GM12878 (cell line): ENCODE data around the gene PDZK1.

Experiments
- CHD4 ChIP-seq: fragments of 200-600 bp; sonication (generic); IDR thresholded peaks from 2 replicates; pipeline ENCODE4 v1.6.1; 2016; ENCODE audit warnings: mild to moderate bottlenecking
- CTCF ChIP-seq, 3 experiments: IDR thresholded peaks in 2 of 3; conservative IDR thresholded peaks in 1 of 3; 2 replicates each; pipeline ENCODE4 v1.5.1; 2011; ENCODE audit warnings: low read depth in 3 of 3, low read length in 3 of 3, mild to moderate bottlenecking in 3 of 3, control low read depth in 2 of 3, moderate library complexity in 2 of 3, inconsistent platforms in 1 of 3, mixed read lengths in 1 of 3; ENCODE audit not compliant: control insufficient read depth in 2 of 3, insufficient read depth in 1 of 3; ENCODE audit errors: extremely low read depth in 1 of 3
- CUX1 ChIP-seq: IDR thresholded peaks from 2 replicates; pipeline ENCODE4 v1.6.1; 2012; ENCODE audit warnings: improper control_type of control experiment, low read depth, low read length; ENCODE audit not compliant: insufficient replicate concordance
- EP300 ChIP-seq, 2 experiments: fragments of 150-350 bp in 1 of 2; IDR thresholded peaks; 2 replicates each; pipeline ENCODE4 v1.6.1; 2011 to 2012; ENCODE audit warnings: low read depth in 2 of 2, low read length in 2 of 2, borderline replicate concordance in 1 of 2, improper control_type of control experiment in 1 of 2, inconsistent platforms in 1 of 2; ENCODE audit not compliant: control insufficient read depth in 1 of 2
- FOS ChIP-seq: IDR thresholded peaks from 3 replicates; pipeline ENCODE4 v1.6.1; 2011; ENCODE audit warnings: borderline replicate concordance; ENCODE audit not compliant: insufficient read length; ENCODE audit errors: extremely low read depth
- NBN ChIP-seq: fragments of 450-650 bp; IDR thresholded peaks from 2 replicates; pipeline ENCODE4 v1.6.1; 2016
- PAX5 ChIP-seq: IDR thresholded peaks from 2 replicates; pipeline ENCODE4 v1.6.1; 2011; ENCODE audit warnings: low read depth, low read length, borderline replicate concordance
- POLR2A ChIP-seq: IDR thresholded peaks from 2 replicates; pipeline ENCODE4 v1.6.1; 2011; ENCODE audit warnings: low read depth, mild to moderate bottlenecking, low read length
- POLR2AphosphoS5 ChIP-seq: IDR thresholded peaks from 2 replicates; pipeline ENCODE4 v1.6.1; 2011; ENCODE audit warnings: mild to moderate bottlenecking, low read length, inconsistent platforms
- RCOR1 ChIP-seq: conservative IDR thresholded peaks from 2 replicates; pipeline ENCODE4 v1.6.1; 2012; ENCODE audit warnings: low read depth, low read length, improper control_type of control experiment

DNA sequence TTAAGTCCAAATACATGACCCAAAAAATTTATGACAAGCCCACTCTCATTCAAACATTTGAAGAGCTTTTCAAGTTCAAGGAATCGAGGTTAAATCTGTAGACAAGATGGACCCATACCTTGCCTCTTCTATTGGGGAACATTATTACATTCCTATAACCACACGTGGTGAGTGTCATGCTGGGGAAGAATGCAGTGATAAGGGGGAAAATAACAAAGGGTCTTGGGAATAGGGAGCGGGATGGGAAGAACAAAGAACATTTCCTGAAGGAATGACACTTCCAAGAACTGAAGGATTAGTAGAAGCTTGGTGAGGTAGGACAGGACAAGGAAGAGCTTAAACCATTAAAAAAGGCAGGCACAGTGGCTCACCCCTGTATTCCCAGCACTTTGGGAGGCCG, 18.8 kb downstream of the PDZK1 start:
- no peak for TF ChIP-seq CUX1
- TF ChIP-seq POLR2AphosphoS5, result no peak
- TF ChIP-seq POLR2A, result no peak
- no peak for TF ChIP-seq CTCF (IDR thresholded peaks at IDR 0.05 in 2 of 3, conservative IDR thresholded peaks at IDR 0.05 in 1 of 3; ENCODE audit: control insufficient read depth in 2 of 3, extremely low read depth in 1 of 3, insufficient read depth in 1 of 3, low read depth in 3 of 3, low read length in 3 of 3)
- no peak for TF ChIP-seq NBN
- TF ChIP-seq EP300 (IDR thresholded peaks at IDR 0.05; ENCODE audit: borderline replicate concordance in 1 of 2, control insufficient read depth in 1 of 2, low read depth in 2 of 2, low read length in 2 of 2), result no peak
- TF ChIP-seq FOS, result no peak
- TF ChIP-seq CHD4, result no peak
- no peak for TF ChIP-seq PAX5
- no peak for TF ChIP-seq RCOR1
